Mesothelial cell of epicardium (in vitro differentiated cells): ENCODE data around the gene SH2D4B. TPM values are rescaled to one million over a fixed set of nuclear protein-coding genes. Genes with fewer than 3 reads are reported as not detected.
A peak's percentile ranks its signal among the peaks of the same experiment; 100 is the strongest.

Experiments
- DNase-seq, 2 experiments: peaks; one replicate each; pipeline ENCODE4 v3.0.0; 2021; ENCODE audit warnings: low spot score in 2 of 2; ENCODE audit not compliant: unreplicated experiment in 2 of 2
- H3K27ac Mint-ChIP-seq: 2 replicates; pipeline ENCODE4 v1.8.0; 2021; ENCODE audit warnings: mixed read lengths
- H3K27me3 Mint-ChIP-seq: 2 replicates; pipeline ENCODE4 v1.8.0; 2021; ENCODE audit warnings: low read depth, mixed read lengths
- H3K36me3 Mint-ChIP-seq: 2 replicates; pipeline ENCODE4 v1.8.0; 2021; ENCODE audit warnings: mixed read lengths
- H3K4me1 Mint-ChIP-seq: 2 replicates; pipeline ENCODE4 v1.8.0; 2021; ENCODE audit warnings: mixed read lengths
- H3K4me3 Mint-ChIP-seq: 2 replicates; pipeline ENCODE4 v1.8.0; 2021; ENCODE audit warnings: mild to moderate bottlenecking, moderate library complexity, mixed read lengths
- H3K9me3 Mint-ChIP-seq: 2 replicates; pipeline ENCODE4 v1.8.0; 2021; ENCODE audit warnings: mixed read lengths
- total RNA-seq: library from RNA; stranded (reverse); gene quantifications from 3 replicates; pipeline ENCODE4 v1.2.1, GENCODE V29; 2021
- TF ChIP-seq, protein P1 (sequence below): fragments of 200-600 bp; sonication (generic); IDR thresholded peaks from one replicate; pipeline ENCODE4 v1.5.0; 2021; ENCODE audit warnings: antibody characterized with exemption; ENCODE audit not compliant: unreplicated experiment

The SH2D4B gene
- total RNA-seq, 1 donor from 2014 or later, result 0.27 TPM

DNA sequence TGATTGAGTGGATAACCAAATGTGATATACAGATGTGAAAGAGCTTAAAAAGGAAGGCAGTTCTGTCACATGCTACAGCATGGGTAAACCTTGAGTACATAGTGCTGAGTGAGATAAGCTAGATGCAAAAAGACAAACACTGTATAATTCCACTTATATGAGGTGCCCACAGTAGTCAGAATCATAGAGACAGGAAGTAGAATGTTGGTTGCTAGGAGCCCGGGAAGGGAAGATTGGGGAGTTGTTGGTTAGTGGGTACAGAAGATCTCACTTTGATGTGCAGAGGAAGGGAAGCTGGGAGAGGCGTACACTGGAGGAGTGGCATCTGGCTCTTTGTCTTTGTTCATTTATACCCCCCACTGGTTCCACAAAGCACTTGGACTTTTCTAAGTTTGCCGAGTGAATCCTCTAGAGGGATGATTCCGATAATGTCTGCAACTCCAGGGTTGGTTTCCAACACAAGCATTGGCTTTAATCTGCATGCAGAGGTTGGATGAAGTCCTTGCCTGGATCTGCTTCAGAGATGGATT is 44.1 kb upstream of the SH2D4B start:
- H3K4me3 Mint-ChIP-seq, result no peak overlapping the region
- peaks cover 20% of the 10 kb centered on the region for H3K4me1 Mint-ChIP-seq
- peaks cover 11% of the 10 kb centered on the region for H3K9me3 Mint-ChIP-seq
- H3K27ac Mint-ChIP-seq, result peak overlapping the region; percentile 6
- TF ChIP-seq, protein P1, sequence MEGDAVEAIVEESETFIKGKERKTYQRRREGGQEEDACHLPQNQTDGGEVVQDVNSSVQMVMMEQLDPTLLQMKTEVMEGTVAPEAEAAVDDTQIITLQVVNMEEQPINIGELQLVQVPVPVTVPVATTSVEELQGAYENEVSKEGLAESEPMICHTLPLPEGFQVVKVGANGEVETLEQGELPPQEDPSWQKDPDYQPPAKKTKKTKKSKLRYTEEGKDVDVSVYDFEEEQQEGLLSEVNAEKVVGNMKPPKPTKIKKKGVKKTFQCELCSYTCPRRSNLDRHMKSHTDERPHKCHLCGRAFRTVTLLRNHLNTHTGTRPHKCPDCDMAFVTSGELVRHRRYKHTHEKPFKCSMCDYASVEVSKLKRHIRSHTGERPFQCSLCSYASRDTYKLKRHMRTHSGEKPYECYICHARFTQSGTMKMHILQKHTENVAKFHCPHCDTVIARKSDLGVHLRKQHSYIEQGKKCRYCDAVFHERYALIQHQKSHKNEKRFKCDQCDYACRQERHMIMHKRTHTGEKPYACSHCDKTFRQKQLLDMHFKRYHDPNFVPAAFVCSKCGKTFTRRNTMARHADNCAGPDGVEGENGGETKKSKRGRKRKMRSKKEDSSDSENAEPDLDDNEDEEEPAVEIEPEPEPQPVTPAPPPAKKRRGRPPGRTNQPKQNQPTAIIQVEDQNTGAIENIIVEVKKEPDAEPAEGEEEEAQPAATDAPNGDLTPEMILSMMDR, result no peak
- H3K27me3 Mint-ChIP-seq, result no peaks in the 10 kb centered on the region
- H3K36me3 Mint-ChIP-seq, result peaks cover 44% of the 10 kb centered on the region
- no peak for DNase-seq

DNA sequence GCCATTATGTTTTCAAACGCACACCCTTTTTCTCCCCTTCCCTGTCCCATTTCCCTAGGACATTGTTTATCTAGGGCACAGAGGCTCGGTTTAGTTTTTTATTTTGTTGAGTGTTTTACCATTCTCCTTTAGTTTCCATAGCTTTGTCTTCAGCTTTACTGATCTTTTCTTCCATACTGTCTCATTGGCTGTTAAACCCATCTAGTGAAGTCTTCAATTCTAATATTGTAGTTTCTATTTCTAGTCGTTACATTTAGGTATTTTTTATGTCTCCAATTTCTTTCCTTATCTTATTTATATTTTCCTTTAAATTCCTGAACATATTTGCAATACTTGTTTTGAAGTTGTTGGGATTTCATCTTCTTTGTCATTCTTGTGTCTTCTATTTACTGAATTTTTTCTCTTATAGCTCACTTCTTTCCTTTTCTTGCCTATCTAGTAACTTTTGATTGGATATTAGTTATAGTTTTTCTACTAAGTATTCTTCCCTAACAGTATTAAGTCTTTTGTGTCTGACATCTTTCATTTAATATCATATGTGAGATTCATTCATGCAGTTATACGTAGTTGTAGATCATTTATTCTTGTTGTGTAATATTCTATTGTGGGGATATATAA is 41.0 kb upstream of the SH2D4B start:
- Mint-ChIP-seq H3K4me1 (peaks cover 29% of the 10 kb centered on the region), H3K4me3 (no peak overlapping the region), H3K27me3 (no peaks in the 10 kb centered on the region), H3K9me3 (peaks cover 11% of the 10 kb centered on the region), H3K36me3 (peaks cover 31% of the 10 kb centered on the region), H3K27ac (no peak overlapping the region)
- no peak for DNase-seq
- TF ChIP-seq, protein P1, result no peak

DNA sequence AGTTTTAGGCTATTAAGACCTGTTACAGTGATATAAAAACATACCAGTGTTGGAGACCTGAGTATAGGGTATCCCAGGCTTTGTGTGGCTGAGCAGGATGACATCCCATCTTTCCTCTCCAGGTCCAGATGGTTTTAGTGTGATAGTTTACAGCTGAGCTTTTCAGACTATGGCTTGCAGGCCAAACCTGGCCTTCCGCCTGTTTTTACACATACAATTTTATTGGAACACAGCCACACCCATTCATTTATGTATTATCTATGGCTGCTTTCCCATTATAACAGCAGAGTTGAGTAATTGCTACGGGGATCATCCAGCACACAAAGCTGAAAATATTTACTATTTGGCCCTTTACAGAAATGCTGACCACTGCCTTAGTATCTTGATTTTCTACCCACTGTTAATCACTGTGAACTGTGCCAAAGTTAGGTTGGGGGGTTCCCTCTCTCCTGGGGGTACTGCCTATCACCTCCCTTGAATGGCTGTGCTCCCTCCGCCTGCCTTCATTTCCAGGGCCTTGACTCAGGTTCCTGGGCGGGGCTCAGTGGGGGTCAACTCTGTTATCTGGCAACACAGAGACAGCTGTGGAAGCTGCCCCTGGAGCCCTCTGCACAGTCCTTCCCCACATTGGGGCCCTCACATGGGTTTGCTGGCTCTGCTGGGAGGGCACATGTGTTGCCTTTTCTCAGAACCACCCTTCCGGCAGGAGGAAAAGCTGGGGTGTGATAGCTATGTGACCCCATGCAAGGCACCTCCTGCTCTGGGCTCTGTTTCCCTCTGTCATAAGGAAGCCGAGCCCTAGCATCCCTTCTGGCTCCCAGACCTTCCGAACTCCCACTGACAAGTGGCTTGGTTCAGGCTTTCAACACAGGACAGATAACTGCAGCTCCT is 40.3 kb upstream of the SH2D4B start:
- Mint-ChIP-seq H3K36me3 (peaks cover 29% of the 10 kb centered on the region), H3K9me3 (peaks cover 11% of the 10 kb centered on the region), H3K4me3 (no peak overlapping the region), H3K27me3 (no peaks in the 10 kb centered on the region), H3K4me1 (peaks cover 37% of the 10 kb centered on the region), H3K27ac (peak overlapping the region; percentile 80)
- TF ChIP-seq, protein P1, result no peak
- DNase-seq, result no peak

DNA sequence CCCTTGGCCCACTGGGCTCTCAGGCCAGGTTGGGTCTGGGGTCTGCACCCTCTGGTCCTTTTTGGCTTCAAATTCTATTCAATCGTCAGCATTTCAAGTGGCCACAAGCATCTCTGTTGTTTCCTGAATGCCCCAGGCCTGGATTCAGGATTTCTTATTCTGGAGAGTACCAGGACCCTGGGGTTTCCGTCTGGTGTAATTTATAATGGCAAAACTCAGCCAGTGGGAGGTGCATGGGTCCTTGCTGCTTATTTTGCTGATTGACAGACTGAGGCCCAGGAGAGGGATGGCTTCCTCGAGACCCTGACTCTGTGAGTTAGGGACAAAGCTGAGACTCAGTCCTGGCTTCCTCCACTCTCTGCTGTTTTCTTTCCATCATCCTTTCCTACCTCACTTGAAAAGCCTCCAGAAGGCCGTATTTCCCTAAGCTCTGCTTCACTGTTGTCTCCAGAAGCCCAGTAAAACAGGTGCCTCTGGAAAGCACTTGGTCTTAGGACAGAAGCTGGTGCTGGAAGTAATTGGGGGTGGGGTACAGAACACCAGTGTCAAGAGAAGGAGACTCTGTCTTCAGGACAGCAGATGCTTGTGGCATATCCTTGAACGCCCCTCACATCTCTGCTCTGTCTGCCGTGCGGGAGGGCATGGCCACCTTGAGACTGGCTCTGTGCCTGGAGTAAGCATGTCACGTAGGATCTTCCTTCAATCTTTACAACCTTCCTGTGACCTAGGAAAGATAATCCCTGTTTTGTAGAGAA is 39.4 kb upstream of the SH2D4B start:
- Mint-ChIP-seq H3K4me1 (peaks cover 44% of the 10 kb centered on the region), H3K4me3 (no peak overlapping the region)

More for the DNA sequence above, 39.4 kb upstream of the SH2D4B start:
- Mint-ChIP-seq H3K36me3 (peaks cover 26% of the 10 kb centered on the region), H3K27ac (peak overlapping the region; percentile 80), H3K27me3 (no peaks in the 10 kb centered on the region), H3K9me3 (peaks cover 11% of the 10 kb centered on the region)
- TF ChIP-seq, protein P1, result no peak
- DNase-seq, result no peak
